A549 (cell line): Measurements from ENCODE around the gene SIAE. TPM values are rescaled to one million over a fixed set of nuclear protein-coding genes. Genes with fewer than 3 reads are reported as not detected.

Experiments
- ATAC-seq, 2 experiments: fragments of 200-7000 bp in 1 of 2; fragments of >200 bp in 1 of 2; cut with Nextera tagmentation in 1 of 2; cut with Tn5 transposase in 1 of 2; 3 replicates each; pipeline versions ENCODE4 v1.8.0 to v1.9.1; 2018 to 2020; ENCODE audit warnings: mild to moderate bottlenecking in 1 of 2, moderate library complexity in 1 of 2
- CTCF ChIA-PET: fragments of 300-600 bp; sonication (Branson Sonifier 250); formaldehyde crosslinking; extraction: SDS; loops from one replicate; lab custom pipeline; 2021; ENCODE audit warnings: antibody characterized with exemption, inconsistent platforms; lab: Yijun Ruan, JAX
- POLR2A ChIA-PET: fragments of 350-600 bp; formaldehyde crosslinking; extraction: SDS; loops from one replicate; lab custom pipeline; 2021; ENCODE audit warnings: antibody characterized with exemption, inconsistent platforms; lab: Yijun Ruan, JAX
- DNase-seq, 2 experiments: peaks; one replicate each; pipeline versions ENCODE4 v3.0.0 to v3.0.0-alpha.2; 2011 to 2016; ENCODE audit warnings: low read depth in 1 of 2, low spot score in 1 of 2
- FAIRE-seq: peaks from 2 replicates; lab custom pipeline; 2011; peaks lifted over from hg19 to GRCh38; lab: Jason Lieb, UNC
- H3K27ac ChIP-seq, 2 experiments: fragments of >200 bp; sonication (Bioruptor Twin); formaldehyde crosslinking; 3 replicates each; pipeline ENCODE4 v1.5.1; 2016 to 2017
- H3K4me1 ChIP-seq: fragments of >200 bp; sonication (Bioruptor Twin); formaldehyde crosslinking; 3 replicates; pipeline ENCODE4 v1.6.1; 2016
- H3K4me2 ChIP-seq: fragments of >200 bp; sonication (Bioruptor Twin); formaldehyde crosslinking; 3 replicates; pipeline ENCODE4 v1.6.1; 2016
- H3K4me3 ChIP-seq: fragments of >200 bp; sonication (Bioruptor Twin); formaldehyde crosslinking; 3 replicates; pipeline ENCODE4 v1.5.1; 2016
- H3K9me3 ChIP-seq: fragments of >200 bp; sonication (Bioruptor Twin); formaldehyde crosslinking; 3 replicates; pipeline ENCODE4 v1.6.1; 2016
- BHLHE40 ChIP-seq: IDR thresholded peaks from 2 replicates; pipeline ENCODE4 v1.6.1; 2012; ENCODE audit warnings: low read depth, low read length, inconsistent platforms
- CBX8 ChIP-seq: fragments of 200-600 bp; sonication (generic); IDR thresholded peaks from 2 replicates; pipeline ENCODE4 v1.6.1; 2016
- CEBPB ChIP-seq, 2 experiments: fragments of >200 bp in 1 of 2; sonication (Bioruptor Twin) in 1 of 2; formaldehyde crosslinking in 1 of 2; IDR thresholded peaks; 2 replicates each; pipeline ENCODE4 v1.6.1; 2012 to 2016
- EP300 ChIP-seq, 2 experiments: fragments of >200 bp; sonication (Bioruptor Twin); formaldehyde crosslinking; IDR thresholded peaks; 2 replicates in 1 of 2; 3 replicates in 1 of 2; pipeline ENCODE4 v1.6.1; 2016 to 2017
- ESRRA ChIP-seq: fragments of 150-350 bp; IDR thresholded peaks from 2 replicates; pipeline ENCODE4 v1.6.1; 2014; ENCODE audit warnings: mild to moderate bottlenecking, low read length, borderline replicate concordance
- HDAC2 ChIP-seq: fragments of 200-600 bp; sonication (generic); IDR thresholded peaks from 2 replicates; pipeline ENCODE4 v1.6.1; 2016
- HOXA7 ChIP-seq: fragments of 250-450 bp; sonication (Bioruptor Pico); IDR thresholded peaks from 2 replicates; pipeline ENCODE4 v1.5.0; 2020; ENCODE audit warnings: mild to moderate bottlenecking, moderate library complexity
- HOXB5 ChIP-seq: fragments of 250-450 bp; sonication (Bioruptor Pico); IDR thresholded peaks from 2 replicates; pipeline ENCODE4 v1.5.0; 2020; ENCODE audit warnings: mild to moderate bottlenecking, moderate library complexity
- JUNB ChIP-seq: fragments of >200 bp; sonication (Bioruptor Twin); formaldehyde crosslinking; IDR thresholded peaks from 2 replicates; pipeline ENCODE4 v1.6.1; 2016
- KDM1A ChIP-seq: fragments of 200-600 bp; sonication (generic); IDR thresholded peaks from 2 replicates; pipeline ENCODE4 v1.6.1; 2016; ENCODE audit warnings: low read depth, mild to moderate bottlenecking
- NR3C1 ChIP-seq: fragments of >200 bp; sonication (Bioruptor Twin); formaldehyde crosslinking; IDR thresholded peaks from 3 replicates; pipeline ENCODE4 v1.6.1; 2017
- SMC3 ChIP-seq: fragments of >200 bp; sonication (Bioruptor Twin); formaldehyde crosslinking; IDR thresholded peaks from 3 replicates; pipeline ENCODE4 v1.6.1; 2018; ENCODE audit warnings: inconsistent platforms
- ZC3H11A ChIP-seq: fragments of 450-650 bp; IDR thresholded peaks from 2 replicates; pipeline ENCODE4 v1.6.1; 2014; ENCODE audit warnings: antibody characterized with exemption, mild to moderate bottlenecking
- ZFP36 ChIP-seq: fragments of 450-650 bp; IDR thresholded peaks from 2 replicates; pipeline ENCODE4 v1.6.1; 2014; ENCODE audit warnings: borderline replicate concordance; ENCODE audit not compliant: partially characterized antibody
- WGBS: methylation state at CpG from one replicate; pipeline ENCODE4 v1.1.6; 2017; ENCODE audit errors: missing lambda C conversion rate; 5-methylcytosine and 5-hydroxymethylcytosine counted together
- polyA plus RNA-seq, 4 experiments: library from polyadenylated mRNA; depleted of rRNA in 3 of 4; stranded (reverse); fragments of >200 nt; fragmentation: RNase III in 1 of 4; extraction: RNeasy Plus Mini Kit Qiagen cat#74134 plus additional on column Dnase treatment in 1 of 4; gene quantifications; 2 replicates in 3 of 4; 3 replicates in 1 of 4; pipeline ENCODE4 v1.2.3, GENCODE V29; 2011 to 2017
- TF ChIP-seq, protein P1 (sequence below): fragments of 200-600 bp; sonication (generic); IDR thresholded peaks from 2 replicates; pipeline ENCODE4 v1.6.1; 2016; ENCODE audit warnings: antibody characterized with exemption, mild to moderate bottlenecking, moderate library complexity
- TF ChIP-seq, protein P2 (sequence below): fragments of >200 bp; sonication (Bioruptor Twin); formaldehyde crosslinking; IDR thresholded peaks from 3 replicates; pipeline ENCODE4 v1.6.1; 2016
- TF ChIP-seq, protein P3 (sequence below): fragments of >200 bp; sonication (Bioruptor Twin); formaldehyde crosslinking; IDR thresholded peaks from 3 replicates; pipeline ENCODE4 v1.5.1; 2016
- TF ChIP-seq, protein P4 (sequence below): fragments of 250-450 bp; sonication (Bioruptor Pico); IDR thresholded peaks from 2 replicates; pipeline ENCODE4 v1.5.0; 2020; ENCODE audit warnings: low read depth, mild to moderate bottlenecking, moderate library complexity
- TF ChIP-seq, protein P5 (sequence below): IDR thresholded peaks from 2 replicates; pipeline ENCODE4 v1.6.1; 2012; ENCODE audit warnings: low read depth, borderline replicate concordance
- TF ChIP-seq, protein P6 (sequence below): fragments of 250-450 bp; sonication (Bioruptor Pico); IDR thresholded peaks from 2 replicates; pipeline ENCODE4 v1.5.0; 2021; ENCODE audit warnings: mild to moderate bottlenecking, moderate library complexity, borderline replicate concordance

The SIAE gene
- polyA plus RNA-seq, 2 of the 4 experiments (the other 2 are of a cell fraction): 10.3 to 23.2 TPM

DNA sequence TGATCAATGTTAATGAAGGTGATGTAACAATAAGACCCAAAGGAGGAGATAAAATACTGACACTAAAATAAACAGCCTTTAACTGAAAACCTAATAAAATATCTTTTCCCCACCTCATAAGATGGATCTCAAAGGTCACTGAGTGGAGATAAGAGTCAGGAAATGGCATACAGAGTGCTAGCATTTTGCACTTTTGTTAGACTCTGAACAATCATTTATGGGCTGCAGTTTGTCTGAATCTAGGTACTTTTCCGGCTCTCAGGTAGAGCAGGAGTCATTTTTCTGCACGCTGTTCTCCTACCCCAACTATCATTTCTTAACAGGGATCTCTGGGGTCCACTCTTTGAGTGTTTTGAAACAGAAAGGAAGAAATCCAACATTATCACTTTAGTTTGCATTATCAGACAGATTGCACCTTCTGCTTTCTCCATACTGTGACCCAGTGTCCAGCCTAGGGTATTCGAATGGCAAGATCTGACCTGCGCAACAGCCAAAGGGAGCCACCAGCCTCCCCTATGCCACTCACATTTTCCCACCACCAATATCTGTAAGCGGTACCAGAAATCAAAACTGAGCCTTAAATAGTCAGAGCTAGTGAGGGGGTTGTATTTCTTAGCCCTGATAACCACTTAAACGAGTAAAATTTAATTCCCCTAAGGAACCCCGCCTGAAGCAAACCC lies 863 bp downstream of the SIAE start:
- peak overlapping the region; percentile 67 for H3K4me3 ChIP-seq
- ATAC-seq (peak in 1 of 2 experiments; percentile 14; a peak in 3 of 6 replicates), DNase-seq (no peak), FAIRE-seq (no peak)
- POLR2A ChIA-PET: interaction anchor here (1.0 to 1.4 kb wide), 2 partner anchors 121 to 164 kb away, joined by 3 to 8 read pairs; no protein-coding TSS in a partner anchor
- peak overlapping the region; percentile 80 to 98 for H3K27ac ChIP-seq
- CTCF ChIA-PET: interaction anchor here (0.5 to 4.2 kb wide), 4 partner anchors 74 to 194 kb away, joined by 3 to 30 read pairs (median 4); partner anchors contain the start of gene ROBO3
- WGBS: 68% methylated on average over 7 of the region's 7 CpGs
- TF ChIP-seq HOXB5 (CRISPR knock-in tag) (no peak), CBX8 (no peak), ZFP36 (no peak), EP300 (IDR thresholded peaks at IDR 0.05) (no peak), KDM1A (no peak), HOXA7 (no peak), HDAC2 (no peak), ESRRA (no peak), BHLHE40 (no peak), NR3C1 (no peak), ZC3H11A (no peak), CEBPB (IDR thresholded peaks at IDR 0.05) (no peak), SMC3 (no peak), JUNB (no peak)
- TF ChIP-seq, protein P1, sequence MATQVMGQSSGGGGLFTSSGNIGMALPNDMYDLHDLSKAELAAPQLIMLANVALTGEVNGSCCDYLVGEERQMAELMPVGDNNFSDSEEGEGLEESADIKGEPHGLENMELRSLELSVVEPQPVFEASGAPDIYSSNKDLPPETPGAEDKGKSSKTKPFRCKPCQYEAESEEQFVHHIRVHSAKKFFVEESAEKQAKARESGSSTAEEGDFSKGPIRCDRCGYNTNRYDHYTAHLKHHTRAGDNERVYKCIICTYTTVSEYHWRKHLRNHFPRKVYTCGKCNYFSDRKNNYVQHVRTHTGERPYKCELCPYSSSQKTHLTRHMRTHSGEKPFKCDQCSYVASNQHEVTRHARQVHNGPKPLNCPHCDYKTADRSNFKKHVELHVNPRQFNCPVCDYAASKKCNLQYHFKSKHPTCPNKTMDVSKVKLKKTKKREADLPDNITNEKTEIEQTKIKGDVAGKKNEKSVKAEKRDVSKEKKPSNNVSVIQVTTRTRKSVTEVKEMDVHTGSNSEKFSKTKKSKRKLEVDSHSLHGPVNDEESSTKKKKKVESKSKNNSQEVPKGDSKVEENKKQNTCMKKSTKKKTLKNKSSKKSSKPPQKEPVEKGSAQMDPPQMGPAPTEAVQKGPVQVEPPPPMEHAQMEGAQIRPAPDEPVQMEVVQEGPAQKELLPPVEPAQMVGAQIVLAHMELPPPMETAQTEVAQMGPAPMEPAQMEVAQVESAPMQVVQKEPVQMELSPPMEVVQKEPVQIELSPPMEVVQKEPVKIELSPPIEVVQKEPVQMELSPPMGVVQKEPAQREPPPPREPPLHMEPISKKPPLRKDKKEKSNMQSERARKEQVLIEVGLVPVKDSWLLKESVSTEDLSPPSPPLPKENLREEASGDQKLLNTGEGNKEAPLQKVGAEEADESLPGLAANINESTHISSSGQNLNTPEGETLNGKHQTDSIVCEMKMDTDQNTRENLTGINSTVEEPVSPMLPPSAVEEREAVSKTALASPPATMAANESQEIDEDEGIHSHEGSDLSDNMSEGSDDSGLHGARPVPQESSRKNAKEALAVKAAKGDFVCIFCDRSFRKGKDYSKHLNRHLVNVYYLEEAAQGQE: no peak
- TF ChIP-seq, protein P2, sequence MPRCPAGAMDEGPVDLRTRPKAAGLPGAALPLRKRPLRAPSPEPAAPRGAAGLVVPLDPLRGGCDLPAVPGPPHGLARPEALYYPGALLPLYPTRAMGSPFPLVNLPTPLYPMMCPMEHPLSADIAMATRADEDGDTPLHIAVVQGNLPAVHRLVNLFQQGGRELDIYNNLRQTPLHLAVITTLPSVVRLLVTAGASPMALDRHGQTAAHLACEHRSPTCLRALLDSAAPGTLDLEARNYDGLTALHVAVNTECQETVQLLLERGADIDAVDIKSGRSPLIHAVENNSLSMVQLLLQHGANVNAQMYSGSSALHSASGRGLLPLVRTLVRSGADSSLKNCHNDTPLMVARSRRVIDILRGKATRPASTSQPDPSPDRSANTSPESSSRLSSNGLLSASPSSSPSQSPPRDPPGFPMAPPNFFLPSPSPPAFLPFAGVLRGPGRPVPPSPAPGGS: no peak
- TF ChIP-seq, protein P3, sequence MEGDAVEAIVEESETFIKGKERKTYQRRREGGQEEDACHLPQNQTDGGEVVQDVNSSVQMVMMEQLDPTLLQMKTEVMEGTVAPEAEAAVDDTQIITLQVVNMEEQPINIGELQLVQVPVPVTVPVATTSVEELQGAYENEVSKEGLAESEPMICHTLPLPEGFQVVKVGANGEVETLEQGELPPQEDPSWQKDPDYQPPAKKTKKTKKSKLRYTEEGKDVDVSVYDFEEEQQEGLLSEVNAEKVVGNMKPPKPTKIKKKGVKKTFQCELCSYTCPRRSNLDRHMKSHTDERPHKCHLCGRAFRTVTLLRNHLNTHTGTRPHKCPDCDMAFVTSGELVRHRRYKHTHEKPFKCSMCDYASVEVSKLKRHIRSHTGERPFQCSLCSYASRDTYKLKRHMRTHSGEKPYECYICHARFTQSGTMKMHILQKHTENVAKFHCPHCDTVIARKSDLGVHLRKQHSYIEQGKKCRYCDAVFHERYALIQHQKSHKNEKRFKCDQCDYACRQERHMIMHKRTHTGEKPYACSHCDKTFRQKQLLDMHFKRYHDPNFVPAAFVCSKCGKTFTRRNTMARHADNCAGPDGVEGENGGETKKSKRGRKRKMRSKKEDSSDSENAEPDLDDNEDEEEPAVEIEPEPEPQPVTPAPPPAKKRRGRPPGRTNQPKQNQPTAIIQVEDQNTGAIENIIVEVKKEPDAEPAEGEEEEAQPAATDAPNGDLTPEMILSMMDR: no peak
- TF ChIP-seq, protein P4, sequence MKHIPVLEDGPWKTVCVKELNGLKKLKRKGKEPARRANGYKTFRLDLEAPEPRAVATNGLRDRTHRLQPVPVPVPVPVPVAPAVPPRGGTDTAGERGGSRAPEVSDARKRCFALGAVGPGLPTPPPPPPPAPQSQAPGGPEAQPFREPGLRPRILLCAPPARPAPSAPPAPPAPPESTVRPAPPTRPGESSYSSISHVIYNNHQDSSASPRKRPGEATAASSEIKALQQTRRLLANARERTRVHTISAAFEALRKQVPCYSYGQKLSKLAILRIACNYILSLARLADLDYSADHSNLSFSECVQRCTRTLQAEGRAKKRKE (CRISPR knock-in tag): no peak
- TF ChIP-seq, protein P5, sequence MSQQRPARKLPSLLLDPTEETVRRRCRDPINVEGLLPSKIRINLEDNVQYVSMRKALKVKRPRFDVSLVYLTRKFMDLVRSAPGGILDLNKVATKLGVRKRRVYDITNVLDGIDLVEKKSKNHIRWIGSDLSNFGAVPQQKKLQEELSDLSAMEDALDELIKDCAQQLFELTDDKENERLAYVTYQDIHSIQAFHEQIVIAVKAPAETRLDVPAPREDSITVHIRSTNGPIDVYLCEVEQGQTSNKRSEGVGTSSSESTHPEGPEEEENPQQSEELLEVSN: no peak
- TF ChIP-seq, protein P6, sequence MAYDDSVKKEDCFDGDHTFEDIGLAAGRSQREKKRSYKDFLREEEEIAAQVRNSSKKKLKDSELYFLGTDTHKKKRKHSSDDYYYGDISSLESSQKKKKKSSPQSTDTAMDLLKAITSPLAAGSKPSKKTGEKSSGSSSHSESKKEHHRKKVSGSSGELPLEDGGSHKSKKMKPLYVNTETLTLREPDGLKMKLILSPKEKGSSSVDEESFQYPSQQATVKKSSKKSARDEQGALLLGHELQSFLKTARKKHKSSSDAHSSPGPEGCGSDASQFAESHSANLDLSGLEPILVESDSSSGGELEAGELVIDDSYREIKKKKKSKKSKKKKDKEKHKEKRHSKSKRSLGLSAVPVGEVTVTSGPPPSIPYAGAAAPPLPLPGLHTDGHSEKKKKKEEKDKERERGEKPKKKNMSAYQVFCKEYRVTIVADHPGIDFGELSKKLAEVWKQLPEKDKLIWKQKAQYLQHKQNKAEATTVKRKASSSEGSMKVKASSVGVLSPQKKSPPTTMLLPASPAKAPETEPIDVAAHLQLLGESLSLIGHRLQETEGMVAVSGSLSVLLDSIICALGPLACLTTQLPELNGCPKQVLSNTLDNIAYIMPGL (CRISPR knock-in tag): no peak
- no peaks in the 10 kb centered on the region for H3K9me3 ChIP-seq
- peak overlapping the region; percentile 78 for H3K4me2 ChIP-seq
- H3K4me1 ChIP-seq: 0 out of 3 replicates have a peak, but pooled peaks cover 3% of the 10 kb centered on the region
